HEK293 (cell line): Measurements from ENCODE around the gene TNFAIP8L3.

Experiments used
- CTCF ChIA-PET: fragments of 350-600 bp; formaldehyde crosslinking; extraction: SDS; loops from one replicate; lab custom pipeline; 2021; ENCODE audit warnings: antibody characterized with exemption; lab: Yijun Ruan, JAX
- POLR2A ChIA-PET: fragments of 300-600 bp; formaldehyde crosslinking; extraction: SDS; loops from one replicate; lab custom pipeline; 2020; ENCODE audit warnings: antibody characterized with exemption, inconsistent platforms; lab: Yijun Ruan, JAX
- H3K27ac ChIP-seq: fragments of 200-500 bp; sonication (Bioruptor generic); 2 replicates; pipeline ENCODE4 v1.5.1; 2014; ENCODE audit warnings: low read depth, low read length, control low read depth, inconsistent platforms; ENCODE audit errors: extremely low read depth
- H3K36me3 ChIP-seq, 2 experiments: fragments of 200-500 bp in 1 of 2; sonication (Bioruptor generic) in 1 of 2; 1 replicate in 1 of 2; 2 replicates in 1 of 2; pipeline ENCODE4 v1.5.1; 2014 to 2017; ENCODE audit warnings: inconsistent platforms in 2 of 2, low read length in 2 of 2; ENCODE audit not compliant: control insufficient read depth in 2 of 2, insufficient read depth in 1 of 2
- H3K4me1 ChIP-seq: fragments of 200-500 bp; sonication (Bioruptor generic); 2 replicates; pipeline ENCODE4 v1.5.1; 2014; ENCODE audit warnings: mild to moderate bottlenecking, low read length, inconsistent platforms; ENCODE audit not compliant: control insufficient read depth, insufficient read depth
- H3K4me3 ChIP-seq: 2 replicates; pipeline ENCODE4 v1.5.1; 2011; ENCODE audit warnings: low read depth, mild to moderate bottlenecking, control low read depth, low read length, moderate library complexity
- H3K9me3 ChIP-seq: fragments of 200-500 bp; sonication (Bioruptor generic); 2 replicates; pipeline ENCODE4 v1.5.1; 2014; ENCODE audit warnings: low read depth, low read length, inconsistent platforms; ENCODE audit not compliant: control insufficient read depth, insufficient read depth
- ZNF664 ChIP-seq: fragments of 450-650 bp; formaldehyde crosslinking; IDR thresholded peaks from 2 replicates; pipeline ENCODE4 v1.5.1; 2016; ENCODE audit warnings: missing biosample characterization, missing genetic modification characterization
- ZSCAN16 ChIP-seq: fragments of 450-650 bp; formaldehyde crosslinking; IDR thresholded peaks from 2 replicates; pipeline ENCODE4 v1.5.1; 2016; ENCODE audit warnings: missing biosample characterization, missing genetic modification characterization
- TF ChIP-seq, protein P1 (sequence below): fragments of 450-650 bp; formaldehyde crosslinking; IDR thresholded peaks from 2 replicates; pipeline ENCODE4 v1.5.1; 2016; ENCODE audit warnings: missing biosample characterization, missing genetic modification characterization

Gene TNFAIP8L3

GRCh38 chr15:51007131-51007666 is 87.5 kb downstream of the TNFAIP8L3 start:
- H3K36me3 ChIP-seq: peaks cover 0 to 4% of the 10 kb centered on the region in 2 experiments; a peak in 1 of 3 replicates
- H3K9me3 ChIP-seq: no peaks in the 10 kb centered on the region
- no peak for TF ChIP-seq ZSCAN16 (tag by site-specific recombination)
- TF ChIP-seq, protein P1, sequence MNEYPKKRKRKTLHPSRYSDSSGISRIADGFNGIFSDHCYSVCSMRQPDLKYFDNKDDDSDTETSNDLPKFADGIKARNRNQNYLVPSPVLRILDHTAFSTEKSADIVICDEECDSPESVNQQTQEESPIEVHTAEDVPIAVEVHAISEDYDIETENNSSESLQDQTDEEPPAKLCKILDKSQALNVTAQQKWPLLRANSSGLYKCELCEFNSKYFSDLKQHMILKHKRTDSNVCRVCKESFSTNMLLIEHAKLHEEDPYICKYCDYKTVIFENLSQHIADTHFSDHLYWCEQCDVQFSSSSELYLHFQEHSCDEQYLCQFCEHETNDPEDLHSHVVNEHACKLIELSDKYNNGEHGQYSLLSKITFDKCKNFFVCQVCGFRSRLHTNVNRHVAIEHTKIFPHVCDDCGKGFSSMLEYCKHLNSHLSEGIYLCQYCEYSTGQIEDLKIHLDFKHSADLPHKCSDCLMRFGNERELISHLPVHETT (tag by site-specific recombination): no peak
- no peak for TF ChIP-seq ZNF664 (tag by site-specific recombination)
- CTCF ChIA-PET: no interaction called here
- POLR2A ChIA-PET: no interaction called here
- no peaks in the 10 kb centered on the region for H3K4me1 ChIP-seq
- no peak overlapping the region for H3K27ac ChIP-seq
- no peak overlapping the region for H3K4me3 ChIP-seq
